HT-29 (cell line): Measurements from ENCODE around the gene SRGAP1. TPM values are rescaled to one million over a fixed set of nuclear protein-coding genes. Genes with fewer than 3 reads are reported as not detected.

Source experiments
- DNase-seq: peaks from one replicate; pipeline ENCODE4 v3.0.0-alpha.2; 2015; ENCODE audit warnings: low spot score
- total RNA-seq: library from RNA; depleted of rRNA; stranded (reverse); fragments of >200 nt; shearing (Covaris generic); gene quantifications from 2 replicates; pipeline ENCODE4 v1.2.3, GENCODE V29; 2014

SRGAP1 gene
- total RNA-seq, 1 experiment from 2014 or later: 1.0 TPM

- DNase-seq: peak; percentile 68
Observed at GRCh38 chr12:64082866-64083268, 238.4 kb downstream of the SRGAP1 start.

GRCh38 chr12:64083285-64084210 is 239.0 kb downstream of the SRGAP1 start:
- peak; percentile 81 for DNase-seq

GRCh38 chr12:64085154-64085553 is 240.7 kb downstream of the SRGAP1 start:
- DNase-seq: no peak

GRCh38 chr12:64085996-64086395 is 241.5 kb downstream of the SRGAP1 start:
- DNase-seq: peak; percentile 59

- no peak for DNase-seq
Observed at GRCh38 chr12:64086946-64087345, 242.4 kb downstream of the SRGAP1 start.

GRCh38 chr12:64087761-64088160 is 243.3 kb downstream of the SRGAP1 start:
- no peak for DNase-seq

GRCh38 chr12:64088431-64089349 is 244.2 kb downstream of the SRGAP1 start:
- DNase-seq: peak; percentile 98

GRCh38 chr12:64090047-64090446 is 245.5 kb downstream of the SRGAP1 start:
- no peak for DNase-seq

- DNase-seq: no peak
Observed at GRCh38 chr12:64091186-64091585, 246.7 kb downstream of the SRGAP1 start.

- DNase-seq: no peak
Observed at GRCh38 chr12:64092507-64093196, 248.2 kb downstream of the SRGAP1 start.

- DNase-seq: no peak
Observed at GRCh38 chr12:64093689-64094088, 249.2 kb downstream of the SRGAP1 start.

GRCh38 chr12:64097366-64098105 is 253.0 kb downstream of the SRGAP1 start:
- no peak for DNase-seq

- DNase-seq: no peak
Observed at GRCh38 chr12:64098709-64099354, 254.3 kb downstream of the SRGAP1 start.

- peak; percentile 43 for DNase-seq
Observed at GRCh38 chr12:64099397-64099796, 254.9 kb downstream of the SRGAP1 start.

GRCh38 chr12:64102339-64102738 is 257.8 kb downstream of the SRGAP1 start:
- DNase-seq: no peak

- no peak for DNase-seq
Observed at GRCh38 chr12:64103825-64104740, 259.6 kb downstream of the SRGAP1 start.

- no peak for DNase-seq
Observed at GRCh38 chr12:64105026-64105425, 260.5 kb downstream of the SRGAP1 start.

- DNase-seq: no peak
Observed at GRCh38 chr12:64107776-64108175, 263.3 kb downstream of the SRGAP1 start.

GRCh38 chr12:64109706-64110105 is 265.2 kb downstream of the SRGAP1 start:
- no peak for DNase-seq
